Transverse colon (tissue), 4 donors: ENCODE measurements around the gene DNAJC11.

Experiments
- EP300 ChIP-seq: sonication (generic); formaldehyde crosslinking; IDR thresholded peaks from one replicate; pipeline ENCODE4 v1.6.1; 2017; ENCODE audit warnings: antibody characterized with exemption, low read depth
- POLR2A ChIP-seq: fragments of 450-650 bp; IDR thresholded peaks from one replicate; pipeline ENCODE4 v1.6.1; 2016; ENCODE audit warnings: antibody characterized with exemption, mild to moderate bottlenecking, moderate library complexity
- POLR2AphosphoS5 ChIP-seq, 3 donors: sonication (generic); formaldehyde crosslinking; IDR thresholded peaks; one replicate each; pipeline ENCODE4 v1.6.1; 2016; ENCODE audit warnings: antibody characterized with exemption in 3 of 3
- TF ChIP-seq, protein P1 (sequence below), 5 experiments: fragments of 200-600 bp in 3 of 5; fragments of 450-650 bp in 2 of 5; sonication (generic) in 3 of 5; IDR thresholded peaks; 1 replicate in 2 of 5; 2 replicates in 3 of 5; pipeline ENCODE4 v1.5.1; 2016 to 2017; ENCODE audit warnings: antibody characterized with exemption in 5 of 5, inconsistent platforms in 3 of 5, mild to moderate bottlenecking in 2 of 5, moderate library complexity in 1 of 5

DNA sequence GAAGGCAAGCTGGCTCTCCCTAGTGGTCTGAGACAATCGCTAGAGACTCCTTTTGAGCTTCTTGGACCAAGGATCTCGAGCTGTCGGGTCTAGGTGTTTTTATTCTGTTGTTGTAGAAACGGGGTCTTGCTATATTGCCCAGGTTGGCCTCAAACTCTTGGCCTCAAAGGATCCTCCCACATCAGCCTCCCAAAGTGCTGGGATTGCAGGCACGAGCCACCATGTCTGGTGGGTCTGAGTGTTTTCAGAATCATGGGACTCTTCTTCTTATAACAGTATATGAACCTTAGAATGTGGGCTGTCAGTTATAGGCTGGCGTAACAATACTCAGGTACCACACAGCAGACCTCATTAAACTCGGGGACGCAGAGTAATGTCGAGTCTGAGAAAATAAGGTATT lies 33.1 kb downstream of the DNAJC11 start:
- TF ChIP-seq, protein P1, sequence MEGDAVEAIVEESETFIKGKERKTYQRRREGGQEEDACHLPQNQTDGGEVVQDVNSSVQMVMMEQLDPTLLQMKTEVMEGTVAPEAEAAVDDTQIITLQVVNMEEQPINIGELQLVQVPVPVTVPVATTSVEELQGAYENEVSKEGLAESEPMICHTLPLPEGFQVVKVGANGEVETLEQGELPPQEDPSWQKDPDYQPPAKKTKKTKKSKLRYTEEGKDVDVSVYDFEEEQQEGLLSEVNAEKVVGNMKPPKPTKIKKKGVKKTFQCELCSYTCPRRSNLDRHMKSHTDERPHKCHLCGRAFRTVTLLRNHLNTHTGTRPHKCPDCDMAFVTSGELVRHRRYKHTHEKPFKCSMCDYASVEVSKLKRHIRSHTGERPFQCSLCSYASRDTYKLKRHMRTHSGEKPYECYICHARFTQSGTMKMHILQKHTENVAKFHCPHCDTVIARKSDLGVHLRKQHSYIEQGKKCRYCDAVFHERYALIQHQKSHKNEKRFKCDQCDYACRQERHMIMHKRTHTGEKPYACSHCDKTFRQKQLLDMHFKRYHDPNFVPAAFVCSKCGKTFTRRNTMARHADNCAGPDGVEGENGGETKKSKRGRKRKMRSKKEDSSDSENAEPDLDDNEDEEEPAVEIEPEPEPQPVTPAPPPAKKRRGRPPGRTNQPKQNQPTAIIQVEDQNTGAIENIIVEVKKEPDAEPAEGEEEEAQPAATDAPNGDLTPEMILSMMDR (IDR thresholded peaks at IDR 0.05) = no peak
- TF ChIP-seq POLR2A (no peak), POLR2AphosphoS5 (IDR thresholded peaks at IDR 0.05) (no peak), EP300 (no peak)
